DOHH2 (cell line): ENCODE results near the gene TSKS.

Experiments used
- CTCF ChIP-seq: fragments of 200-600 bp; sonication (generic); IDR thresholded peaks from one replicate; pipeline ENCODE4 v1.5.1; 2014; ENCODE audit warnings: antibody characterized with exemption, mild to moderate bottlenecking, low read depth, low read length; ENCODE audit not compliant: poor library complexity, severe bottlenecking
- EZH2phosphoT487 ChIP-seq: fragments of 200-600 bp; sonication (generic); IDR thresholded peaks from 2 replicates; pipeline ENCODE4 v1.6.1; 2017; ENCODE audit warnings: borderline replicate concordance, mild to moderate bottlenecking, antibody characterized with exemption, low read length, moderate library complexity, mixed read lengths

GRCh38 chr19:49791776-49792445 is 28.8 kb upstream of the TSKS start:
- TF ChIP-seq CTCF: no peak
- TF ChIP-seq EZH2phosphoT487: no peak
